ENCODE data around the gene DOHH. TPM values are rescaled to one million over a fixed set of nuclear protein-coding genes. Genes with fewer than 3 reads are reported as not detected.
A peak's percentile ranks its signal among the peaks of the same experiment; 100 is the strongest.

The DOHH gene
- total and polyA plus RNA-seq, 10 donors, result 6.6 to 16.8 (median 10.7) TPM

GRCh38 chr19:3459965-3460582 is 40.4 kb downstream of the DOHH start:
- Histone ChIP-seq H3K4me1 (peaks cover 11 to 60% (median 35%) of the 10 kb centered on the region in 6 donors), H3K36me3 (peaks cover 0 to 99% (median 30%) of the 10 kb centered on the region in 6 donors), H3K27me3 (replicated peaks in 1 of 7) (no peaks in the 10 kb centered on the region), H3K4me3 (no peak overlapping the region), H3K9me3 (no peaks in the 10 kb centered on the region), H3K27ac (peak overlapping the region in 7 of 8 donors; percentile 32 to 85 (median 82))
- WGBS, 5 donors, result 69 to 80% (median 79%) methylated on average over 10 to 15 of the region's 15 CpGs
- TF ChIP-seq CTCF (IDR thresholded peaks at IDR 0.05 in 8 of 11, conservative IDR thresholded peaks at IDR 0.05 in 3 of 11), result no peak
- TF ChIP-seq POLR2AphosphoS5 (IDR thresholded peaks at IDR 0.05), result no peak
- no peak for TF ChIP-seq POLR2A (IDR thresholded peaks at IDR 0.05)
- no peak for DNase-seq
- intact Hi-C loops (cut with DNase I; ENCODE audit: low total_unique reads), result no loop called here

GRCh38 chr19:3459089-3459881 is 41.2 kb downstream of the DOHH start:
- Histone ChIP-seq H3K27ac (peak overlapping the region; percentile 63 to 85 (median 80)), H3K36me3 (peaks cover 0 to 100% (median 37%) of the 10 kb centered on the region in 6 donors), H3K4me1 (peaks cover 11 to 56% (median 35%) of the 10 kb centered on the region in 6 donors), H3K27me3 (replicated peaks in 1 of 7) (no peaks in the 10 kb centered on the region), H3K4me3 (peak overlapping the region in 1 of 8 donors; percentile 22), H3K9me3 (no peaks in the 10 kb centered on the region)
- DNase-seq, result no peak
- intact Hi-C loops (cut with DNase I; ENCODE audit: low total_unique reads), result no loop called here
- WGBS, 5 donors, result 42 to 68% (median 54%) methylated on average over 22 to 26 of the region's 26 CpGs
- TF ChIP-seq POLR2A (IDR thresholded peaks at IDR 0.05) (no peak), CTCF (IDR thresholded peaks at IDR 0.05 in 8 of 11, conservative IDR thresholded peaks at IDR 0.05 in 3 of 11) (no peak), POLR2AphosphoS5 (IDR thresholded peaks at IDR 0.05) (peak; percentile 39 to 69 (median 68))

GRCh38 chr19:3458229-3459088 is 42.0 kb downstream of the DOHH start:
- no peak for DNase-seq
- H3K27ac ChIP-seq, result peak overlapping the region; percentile 63 to 85 (median 80)
- intact Hi-C loops (cut with DNase I; ENCODE audit: low total_unique reads), result no loop called here
- WGBS, 5 donors, result 60 to 74% (median 67%) methylated on average over 15 to 19 of the region's 19 CpGs
- peaks cover 0 to 100% (median 38%) of the 10 kb centered on the region in 6 donors for H3K36me3 ChIP-seq
- no peaks in the 10 kb centered on the region for H3K9me3 ChIP-seq
- peaks cover 11 to 53% (median 35%) of the 10 kb centered on the region in 6 donors for H3K4me1 ChIP-seq
- H3K4me3 ChIP-seq, result peak overlapping the region in 1 of 8 donors; percentile 22
- no peaks in the 10 kb centered on the region for H3K27me3 ChIP-seq (replicated peaks in 1 of 7)
- TF ChIP-seq POLR2AphosphoS5 (IDR thresholded peaks at IDR 0.05) (no peak), POLR2A (IDR thresholded peaks at IDR 0.05) (no peak), CTCF (IDR thresholded peaks at IDR 0.05 in 8 of 11, conservative IDR thresholded peaks at IDR 0.05 in 3 of 11) (no peak)
